Activated CD4-positive, alpha-beta T cell treated with anti-CD3 and anti-CD28 coated beads, Interleukin-2, amount 50 U/mL, for 1 hour (primary cell): ENCODE data around the gene TOGARAM1.

Experiments
- DNase-seq: peaks from one replicate; pipeline ENCODE4 v3.0.0-alpha.2; 2020

The TOGARAM1 gene

DNA sequence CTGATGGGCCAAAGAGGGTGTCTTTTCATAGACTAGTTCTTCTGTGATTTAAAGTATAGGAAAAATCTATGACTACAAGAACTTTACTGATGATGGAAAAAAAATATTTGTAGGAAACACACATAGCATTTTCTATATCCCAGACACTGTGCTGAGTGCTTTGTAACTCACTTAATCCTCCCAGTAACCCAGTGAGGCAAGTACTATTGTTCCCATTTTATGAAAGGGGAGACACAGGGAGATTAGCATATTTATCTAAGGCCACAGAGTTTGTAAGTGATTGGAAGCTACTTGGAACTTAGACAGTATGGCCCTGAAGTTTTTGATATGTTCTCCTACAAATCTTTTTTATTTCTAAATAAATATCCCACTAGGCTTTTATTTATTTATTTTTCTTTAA, 141.8 kb downstream of the TOGARAM1 start:
- no peak for DNase-seq

DNA sequence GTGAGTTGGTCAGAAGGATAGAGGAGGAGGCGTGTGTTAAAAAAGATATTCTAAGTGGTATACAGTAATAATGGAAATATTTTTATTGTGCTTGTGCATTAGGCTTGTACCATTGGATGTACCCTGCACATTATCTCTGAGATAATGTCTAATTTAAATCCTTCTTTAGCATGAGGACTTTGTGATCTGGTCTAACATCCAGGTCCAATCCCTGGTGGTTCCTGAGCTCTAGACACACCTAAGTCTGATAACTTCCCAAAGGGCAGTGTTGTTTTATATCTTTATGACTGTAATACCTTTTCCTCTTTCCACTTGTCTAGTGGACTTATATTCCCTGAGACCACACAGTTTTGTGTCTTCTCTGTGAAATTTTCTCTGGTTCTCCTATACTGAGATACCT, 142.6 kb downstream of the TOGARAM1 start:
- no peak for DNase-seq

DNA sequence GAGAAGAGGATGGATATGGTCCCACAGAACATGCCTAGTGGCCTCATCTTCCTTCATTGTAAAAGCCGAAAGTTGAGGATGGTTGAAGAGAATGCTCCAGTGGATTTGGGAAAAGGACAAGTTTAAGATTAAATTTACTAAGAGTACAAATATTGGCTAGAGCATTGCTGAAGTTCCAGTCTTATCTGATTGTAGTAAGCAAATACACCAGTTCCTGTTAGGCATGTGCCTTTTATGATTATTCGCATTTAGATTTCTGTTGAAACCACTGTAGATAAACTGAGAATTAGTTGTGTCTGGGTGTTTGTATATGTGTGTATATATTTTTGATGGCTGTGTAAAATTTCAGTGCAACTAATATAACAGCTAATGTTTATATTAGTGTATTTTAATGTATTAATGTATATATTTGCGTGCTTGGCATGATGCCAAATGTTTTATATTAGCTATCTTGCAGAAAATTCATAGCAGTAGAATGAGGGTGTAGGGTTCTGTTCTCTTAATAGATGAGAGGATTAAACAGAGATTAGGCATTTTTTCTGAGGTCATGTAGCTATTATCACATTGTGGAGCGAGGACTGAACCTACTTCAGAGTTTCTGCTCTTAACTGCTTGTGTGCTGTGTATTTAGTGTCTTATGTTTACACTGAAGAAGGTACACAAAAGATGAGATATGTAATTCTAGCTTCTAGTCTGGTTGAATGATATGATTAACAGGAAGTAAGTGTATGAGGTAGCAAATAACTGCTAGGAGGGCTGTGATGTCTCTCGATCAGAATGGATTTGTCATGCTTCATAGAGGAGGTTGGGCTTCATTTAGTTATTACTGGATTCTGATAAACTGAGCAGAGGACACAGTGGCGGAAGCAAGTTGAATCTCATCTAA, 151.1 kb downstream of the TOGARAM1 start:
- no peak for DNase-seq

DNA sequence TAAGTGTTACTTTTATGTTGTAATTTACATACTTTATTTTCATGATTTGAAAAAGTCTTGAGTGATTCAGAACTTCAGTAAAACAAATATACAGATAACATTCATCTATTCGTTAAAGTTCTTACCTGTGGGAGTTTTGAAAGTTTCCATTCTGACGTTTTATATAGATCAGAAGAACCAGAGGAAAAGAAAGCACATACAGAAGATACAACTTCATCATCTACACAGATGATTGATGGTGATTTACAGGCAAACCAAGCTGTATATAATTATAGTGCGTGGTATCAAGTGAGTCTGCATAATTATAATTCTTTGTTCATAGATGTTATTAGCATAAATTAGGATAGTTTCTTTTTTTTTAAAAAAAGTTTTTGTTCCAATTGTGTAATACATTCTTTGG, 152.3 kb downstream of the TOGARAM1 start:
- no peak for DNase-seq

DNA sequence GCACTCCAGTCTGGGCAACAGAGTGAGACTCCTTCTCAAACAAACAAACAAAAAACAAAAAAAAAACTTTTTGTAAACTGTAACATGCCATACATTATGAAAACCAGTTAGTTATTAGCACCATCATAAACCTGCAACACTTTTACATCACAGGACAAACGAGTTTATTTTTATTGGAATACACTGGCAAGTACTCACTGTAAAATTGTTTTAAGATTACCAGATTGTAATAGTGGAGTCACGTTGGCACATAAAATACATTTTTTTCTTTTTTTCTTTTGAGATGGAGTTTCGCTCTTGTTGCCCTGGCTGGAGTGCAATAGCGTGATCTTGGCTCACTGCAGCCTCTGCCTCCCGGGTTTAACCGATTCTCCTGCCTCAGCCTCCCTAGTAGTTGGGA, 156.6 kb downstream of the TOGARAM1 start:
- DNase-seq: no peak

DNA sequence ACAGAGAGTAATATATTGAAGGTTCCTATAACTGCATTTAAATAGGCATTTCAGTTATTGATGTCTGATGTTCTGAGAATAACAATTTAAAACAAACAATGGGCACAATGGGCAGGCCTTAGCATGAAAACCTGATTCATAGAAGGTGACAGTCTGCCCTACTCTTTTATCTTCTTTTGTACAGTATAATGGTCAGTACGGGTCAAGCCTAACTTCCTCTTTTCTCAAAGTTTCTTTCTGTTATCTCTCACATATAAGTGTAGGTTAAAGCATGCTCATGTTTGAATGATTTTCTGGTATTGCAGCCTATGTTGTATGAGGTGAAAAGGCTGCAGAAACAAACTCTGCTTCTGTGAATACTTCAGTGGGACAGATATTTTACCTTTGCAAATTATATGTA, 158.1 kb downstream of the TOGARAM1 start:
- DNase-seq: no peak

DNA sequence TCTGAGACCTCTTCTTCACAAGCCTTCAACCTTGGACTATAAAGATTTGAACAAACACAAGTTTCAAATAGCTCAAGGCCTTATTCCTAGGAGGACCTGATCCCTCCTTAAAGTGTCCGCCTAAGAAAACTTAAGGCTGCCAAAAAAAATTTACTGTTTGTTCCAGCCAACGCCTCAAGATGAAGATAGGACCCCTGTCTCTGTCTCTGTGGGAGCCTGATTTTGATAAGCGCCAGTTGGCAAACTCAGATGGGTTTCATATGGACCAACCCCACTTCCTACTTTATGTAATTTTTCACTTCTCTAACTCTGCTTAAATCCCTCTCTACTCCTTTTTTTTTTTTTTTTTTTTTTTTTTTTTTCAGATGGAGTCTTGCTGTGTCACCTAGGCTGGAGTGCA, 161.3 kb downstream of the TOGARAM1 start:
- DNase-seq: no peak
